Natural killer cell (primary cell): Measurements from ENCODE around the gene ARID4B. TPM values are rescaled to one million over a fixed set of nuclear protein-coding genes. Genes with fewer than 3 reads are reported as not detected.
A peak's percentile ranks its signal among the peaks of the same experiment; 100 is the strongest.

Source experiments
- ATAC-seq, 3 donors: fragments of 150-1000 bp in 2 of 3; fragments of 200-7000 bp in 1 of 3; cut with Tn5 transposase; 1 replicate in 1 of 3; 2 replicates in 2 of 3; pipeline ENCODE4 v1.10.0; 2021; ENCODE audit warnings: mild to moderate bottlenecking in 2 of 3, moderate library complexity in 2 of 3
- DNase-seq, 2 donors: peaks; one replicate each; pipeline versions ENCODE4 v3.0.0 to v3.0.0-alpha.2; 2013 to 2021; ENCODE audit warnings: mixed read lengths in 1 of 2
- H3K27ac ChIP-seq: one replicate; pipeline ENCODE4 v1.5.1; 2013; ENCODE audit warnings: mild to moderate bottlenecking, low read length
- H3K27me3 ChIP-seq: one replicate; pipeline ENCODE4 v1.6.1; 2013; ENCODE audit warnings: low read length; ENCODE audit not compliant: control insufficient read depth, insufficient read depth
- H3K36me3 ChIP-seq: one replicate; pipeline ENCODE4 v1.6.1; 2013; ENCODE audit warnings: low read length; ENCODE audit not compliant: control insufficient read depth, insufficient read depth
- H3K4me1 ChIP-seq: one replicate; pipeline ENCODE4 v1.6.1; 2013; ENCODE audit warnings: low read length; ENCODE audit not compliant: control insufficient read depth, insufficient read depth
- H3K4me3 ChIP-seq: one replicate; pipeline ENCODE4 v1.5.1; 2013; ENCODE audit warnings: low read length
- H3K9me3 ChIP-seq: one replicate; pipeline ENCODE4 v1.6.1; 2013; ENCODE audit warnings: low read length; ENCODE audit not compliant: control insufficient read depth, insufficient read depth
- H3K27ac Mint-ChIP-seq, 2 donors: one replicate each; pipeline ENCODE4 v1.8.0; 2022; ENCODE audit warnings: mild to moderate bottlenecking in 2 of 2, mixed read lengths in 2 of 2, moderate library complexity in 1 of 2
- H3K27me3 Mint-ChIP-seq, 2 donors: one replicate each; pipeline ENCODE4 v1.8.0; 2022; ENCODE audit warnings: low read depth in 2 of 2, mixed read lengths in 2 of 2
- H3K36me3 Mint-ChIP-seq: one replicate; pipeline ENCODE4 v1.8.0; 2022; ENCODE audit warnings: mixed read lengths
- H3K4me1 Mint-ChIP-seq, 2 donors: one replicate each; pipeline ENCODE4 v1.8.0; 2022; ENCODE audit warnings: mixed read lengths in 2 of 2
- H3K4me3 Mint-ChIP-seq: one replicate; pipeline ENCODE4 v1.8.0; 2022; ENCODE audit warnings: mild to moderate bottlenecking, moderate library complexity, mixed read lengths
- H3K9me3 Mint-ChIP-seq, 2 donors: one replicate each; pipeline ENCODE4 v1.8.0; 2022; ENCODE audit warnings: mixed read lengths in 2 of 2
- WGBS: methylation state at CpG from one replicate; pipeline ENCODE4 v1.1.7; 2013; ENCODE audit warnings: missing lambda C conversion rate; ENCODE audit not compliant: insufficient coverage; 5-methylcytosine and 5-hydroxymethylcytosine counted together
- intact Hi-C: fragments of 100-400 bp; cut with micrococcal nuclease; formaldehyde crosslinking; loops from one replicate; pipeline ENCODE4 v1.14.2; 2022
- total RNA-seq, 4 donors: library from RNA; stranded (reverse); fragments of 120-200 nt in 1 of 4; gene quantifications; one replicate each; pipeline versions ENCODE4 v1.2.3 to v1.2.4, GENCODE V29; 2013 to 2022
- TF ChIP-seq, protein P1 (sequence below): fragments of 200-600 bp; IDR thresholded peaks from one replicate; pipeline ENCODE4 v1.8.0; 2022; ENCODE audit warnings: antibody characterized with exemption

Gene ARID4B
- total RNA-seq, 3 donors from 2014 or later (not counting 1 experiment from before 2014, with no cell fraction given) = 161 to 189 (median 178) TPM

DNA sequence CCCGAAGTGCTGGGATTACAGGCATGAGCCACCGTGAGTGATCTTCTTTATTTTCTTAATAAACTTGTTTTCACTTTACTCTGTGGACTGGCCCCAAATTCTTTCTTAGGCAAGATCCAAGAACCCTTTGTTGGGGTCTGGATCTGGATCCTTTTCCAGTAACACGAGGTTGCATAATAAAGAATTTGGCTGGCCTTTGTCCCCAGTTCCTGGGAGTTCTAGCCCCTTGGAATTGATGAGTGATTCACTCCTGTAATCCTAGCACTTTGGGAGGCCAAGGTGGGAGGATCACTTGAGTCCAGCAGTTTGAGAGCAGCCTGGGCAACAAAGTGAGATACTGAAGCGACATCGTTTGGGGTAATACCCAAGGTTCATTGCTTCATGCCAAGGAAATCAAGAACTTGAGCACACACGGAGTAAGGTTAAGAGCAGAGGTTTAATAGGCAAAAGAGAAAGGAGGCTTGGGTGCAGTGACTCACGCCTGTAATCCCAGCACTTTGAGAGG is 197.2 kb downstream of the ARID4B start:
- WGBS = 93% methylated on average over 7 of the region's 7 CpGs
- ATAC-seq (no peak), DNase-seq (no peak)
- H3K4me3 Mint-ChIP-seq = no peak overlapping the region
- Histone ChIP-seq H3K27ac (no peak overlapping the region), H3K4me3 (no peak overlapping the region), H3K27me3 (no peaks in the 10 kb centered on the region), H3K4me1 (peaks cover 24% of the 10 kb centered on the region), H3K36me3 (peaks cover 23% of the 10 kb centered on the region), H3K9me3 (no peaks in the 10 kb centered on the region)
- H3K27me3 Mint-ChIP-seq = no peaks in the 10 kb centered on the region
- no peaks in the 10 kb centered on the region for H3K9me3 Mint-ChIP-seq
- H3K27ac Mint-ChIP-seq = peak overlapping the region; percentile 96
- intact Hi-C loops = no loop called here
- TF ChIP-seq, protein P1, sequence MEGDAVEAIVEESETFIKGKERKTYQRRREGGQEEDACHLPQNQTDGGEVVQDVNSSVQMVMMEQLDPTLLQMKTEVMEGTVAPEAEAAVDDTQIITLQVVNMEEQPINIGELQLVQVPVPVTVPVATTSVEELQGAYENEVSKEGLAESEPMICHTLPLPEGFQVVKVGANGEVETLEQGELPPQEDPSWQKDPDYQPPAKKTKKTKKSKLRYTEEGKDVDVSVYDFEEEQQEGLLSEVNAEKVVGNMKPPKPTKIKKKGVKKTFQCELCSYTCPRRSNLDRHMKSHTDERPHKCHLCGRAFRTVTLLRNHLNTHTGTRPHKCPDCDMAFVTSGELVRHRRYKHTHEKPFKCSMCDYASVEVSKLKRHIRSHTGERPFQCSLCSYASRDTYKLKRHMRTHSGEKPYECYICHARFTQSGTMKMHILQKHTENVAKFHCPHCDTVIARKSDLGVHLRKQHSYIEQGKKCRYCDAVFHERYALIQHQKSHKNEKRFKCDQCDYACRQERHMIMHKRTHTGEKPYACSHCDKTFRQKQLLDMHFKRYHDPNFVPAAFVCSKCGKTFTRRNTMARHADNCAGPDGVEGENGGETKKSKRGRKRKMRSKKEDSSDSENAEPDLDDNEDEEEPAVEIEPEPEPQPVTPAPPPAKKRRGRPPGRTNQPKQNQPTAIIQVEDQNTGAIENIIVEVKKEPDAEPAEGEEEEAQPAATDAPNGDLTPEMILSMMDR = no peak
- no peaks in the 10 kb centered on the region for H3K36me3 Mint-ChIP-seq
- peaks cover 27 to 35% of the 10 kb centered on the region in 2 donors for H3K4me1 Mint-ChIP-seq

DNA sequence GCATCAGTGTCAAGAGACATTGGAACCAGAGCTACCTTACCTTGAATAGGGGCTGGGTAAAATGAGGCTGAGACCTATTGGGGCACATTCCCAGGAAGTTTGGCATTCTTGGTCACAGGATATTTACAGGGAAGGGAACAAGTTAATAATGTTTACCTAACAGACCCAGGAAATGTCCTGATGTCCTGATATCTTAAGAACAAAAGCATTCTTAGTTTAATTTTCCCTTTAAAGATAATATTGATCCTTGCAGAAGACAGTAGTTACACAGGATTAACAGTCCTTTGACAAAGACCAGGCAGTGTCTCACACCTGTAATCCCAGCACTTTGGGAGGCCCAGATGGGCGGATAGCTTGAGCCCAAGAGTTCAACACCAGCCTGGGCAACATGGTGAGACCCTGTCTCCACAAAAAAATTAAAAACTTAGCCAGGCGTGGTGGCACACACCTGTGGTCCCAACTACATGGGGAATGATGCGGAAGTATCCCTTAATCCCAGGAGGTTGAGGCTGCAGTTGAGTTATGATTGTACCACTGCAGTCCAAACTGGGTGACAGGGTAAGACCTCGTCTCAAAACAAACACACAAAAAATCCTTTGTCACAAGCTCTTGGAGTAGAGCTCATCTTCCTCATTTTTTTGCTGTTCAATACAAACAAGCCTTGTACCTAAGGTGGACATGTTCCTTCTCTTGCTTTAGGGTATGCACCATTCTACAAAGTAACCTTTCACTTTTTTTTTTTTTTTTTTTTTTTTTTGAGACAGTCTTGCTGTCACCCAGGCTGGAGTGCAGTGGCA is 198.0 kb downstream of the ARID4B start:
- no peaks in the 10 kb centered on the region for H3K36me3 Mint-ChIP-seq
- no peak for DNase-seq
- peaks cover 27% of the 10 kb centered on the region for H3K4me1 ChIP-seq
- peak overlapping the region; percentile 96 for H3K27ac Mint-ChIP-seq
- H3K4me3 ChIP-seq = no peak overlapping the region
- WGBS = 94% methylated on average over 4 of the region's 4 CpGs
- H3K9me3 ChIP-seq = no peaks in the 10 kb centered on the region
- peaks cover 17% of the 10 kb centered on the region for H3K36me3 ChIP-seq
- H3K4me3 Mint-ChIP-seq = peak overlapping the region; percentile 98
- TF ChIP-seq, protein P1 = no peak
- H3K27me3 ChIP-seq = no peaks in the 10 kb centered on the region
- H3K27ac ChIP-seq = no peak overlapping the region
- peaks cover 34 to 35% of the 10 kb centered on the region in 2 donors for H3K4me1 Mint-ChIP-seq
- intact Hi-C loops = loop anchor here (10.0 kb wide), 1 partner anchor 195 kb away; the partner anchor contains the start of genes ARID4B and GGPS1
- H3K9me3 Mint-ChIP-seq = no peaks in the 10 kb centered on the region
- ATAC-seq = no peak
- H3K27me3 Mint-ChIP-seq = no peaks in the 10 kb centered on the region

DNA sequence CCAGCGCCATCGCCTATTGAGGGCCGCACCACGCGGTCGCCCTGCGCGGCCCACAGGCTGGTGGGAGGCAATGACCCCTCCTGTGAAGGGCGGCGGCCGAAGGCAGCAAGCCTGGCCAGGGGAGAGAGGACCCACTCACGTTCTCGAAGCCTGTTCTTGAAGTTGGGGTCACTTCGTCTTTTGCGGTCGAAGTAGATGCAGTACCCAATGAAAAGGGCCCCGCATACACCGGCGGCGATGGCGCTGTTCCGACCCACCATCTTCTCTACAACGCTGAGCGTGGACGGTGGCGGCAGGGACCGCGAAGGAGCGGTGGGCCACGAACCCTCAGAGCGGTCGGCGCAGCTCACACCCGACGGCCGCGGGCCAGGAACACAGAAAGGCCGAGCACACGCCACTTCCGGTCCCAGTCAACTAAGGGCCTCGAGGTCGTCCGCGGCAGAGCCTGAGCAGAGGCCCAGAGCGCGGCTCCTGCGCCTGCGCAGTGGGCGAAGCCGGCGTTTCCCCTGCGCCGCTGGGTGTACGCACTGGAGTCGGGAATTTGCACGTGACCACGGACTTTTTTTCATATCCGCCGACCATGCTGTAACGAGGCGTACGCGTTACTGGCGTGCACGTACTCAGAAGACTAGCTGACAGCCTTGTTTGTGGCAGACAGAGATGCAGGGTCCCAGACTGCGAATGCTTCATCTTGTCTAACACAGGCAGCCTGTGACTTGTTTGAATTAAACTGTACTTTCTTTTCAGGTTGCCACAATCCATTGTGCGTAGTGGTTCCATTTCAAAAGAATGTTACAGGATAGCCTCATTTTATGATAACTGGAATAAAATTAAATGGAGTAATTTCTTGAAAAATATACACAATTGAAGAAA is 199.3 kb downstream of the ARID4B start, which contains the start of gene TOMM20:
TOMM20 (minus strand) TSS at position 382 of the 873 bp plus-strand sequence; CDS start at position 260, 122 bp downstream.
- no peaks in the 10 kb centered on the region for H3K27me3 Mint-ChIP-seq
- H3K4me3 Mint-ChIP-seq = peak within 1 kb of the TSS; percentile 98
- intact Hi-C loops = loop anchor here (1.0 to 10.0 kb wide), 2 partner anchors 33 to 196 kb away; partner anchors contain the start of genes ARID4B, GGPS1 and RBM34
- TF ChIP-seq, protein P1 = no peak
- DNase-seq (peak; percentile 90 to 98), ATAC-seq (peak; percentile 90 to 98 (median 94))
- Histone ChIP-seq H3K36me3 (peaks cover 9% of the 10 kb centered on the region), H3K4me3 (peak within 1 kb of the TSS; percentile 98), H3K27me3 (no peaks in the 10 kb centered on the region), H3K9me3 (no peaks in the 10 kb centered on the region), H3K27ac (peak within 1 kb of the TSS; percentile 90), H3K4me1 (peaks cover 27% of the 10 kb centered on the region)
- no peaks in the 10 kb centered on the region for H3K9me3 Mint-ChIP-seq
- peak within 1 kb of the TSS; percentile 96 for H3K27ac Mint-ChIP-seq
- WGBS = under 1% methylated on average over 67 of the region's 67 CpGs
- no peaks in the 10 kb centered on the region for H3K36me3 Mint-ChIP-seq
- peaks cover 40 to 42% of the 10 kb centered on the region in 2 donors for H3K4me1 Mint-ChIP-seq
